ENCODE data around the gene TMEM41B. TPM values are rescaled to one million over a fixed set of nuclear protein-coding genes. Genes with fewer than 3 reads are reported as not detected.
"Not testable (repeated sequence)": the region's sequence is repeated elsewhere in the genome, so short reads cannot be mapped to it uniquely, and the experiment has no call there.

Gene TMEM41B
- total RNA-seq, 1 donor = 37.8 TPM

- DNase-seq (ENCODE audit: low read depth) = no peak
- TF ChIP-seq, protein P1, sequence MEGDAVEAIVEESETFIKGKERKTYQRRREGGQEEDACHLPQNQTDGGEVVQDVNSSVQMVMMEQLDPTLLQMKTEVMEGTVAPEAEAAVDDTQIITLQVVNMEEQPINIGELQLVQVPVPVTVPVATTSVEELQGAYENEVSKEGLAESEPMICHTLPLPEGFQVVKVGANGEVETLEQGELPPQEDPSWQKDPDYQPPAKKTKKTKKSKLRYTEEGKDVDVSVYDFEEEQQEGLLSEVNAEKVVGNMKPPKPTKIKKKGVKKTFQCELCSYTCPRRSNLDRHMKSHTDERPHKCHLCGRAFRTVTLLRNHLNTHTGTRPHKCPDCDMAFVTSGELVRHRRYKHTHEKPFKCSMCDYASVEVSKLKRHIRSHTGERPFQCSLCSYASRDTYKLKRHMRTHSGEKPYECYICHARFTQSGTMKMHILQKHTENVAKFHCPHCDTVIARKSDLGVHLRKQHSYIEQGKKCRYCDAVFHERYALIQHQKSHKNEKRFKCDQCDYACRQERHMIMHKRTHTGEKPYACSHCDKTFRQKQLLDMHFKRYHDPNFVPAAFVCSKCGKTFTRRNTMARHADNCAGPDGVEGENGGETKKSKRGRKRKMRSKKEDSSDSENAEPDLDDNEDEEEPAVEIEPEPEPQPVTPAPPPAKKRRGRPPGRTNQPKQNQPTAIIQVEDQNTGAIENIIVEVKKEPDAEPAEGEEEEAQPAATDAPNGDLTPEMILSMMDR (IDR thresholded peaks at IDR 0.05; ENCODE audit: insufficient read depth, low read length) = no peak
- H3K4me3 ChIP-seq (ENCODE audit: low read depth, low read length) = no peak overlapping the region
These were observed 29.8 kb upstream of the TMEM41B start for GRCh38 chr11:9344061-9344680.

DNA sequence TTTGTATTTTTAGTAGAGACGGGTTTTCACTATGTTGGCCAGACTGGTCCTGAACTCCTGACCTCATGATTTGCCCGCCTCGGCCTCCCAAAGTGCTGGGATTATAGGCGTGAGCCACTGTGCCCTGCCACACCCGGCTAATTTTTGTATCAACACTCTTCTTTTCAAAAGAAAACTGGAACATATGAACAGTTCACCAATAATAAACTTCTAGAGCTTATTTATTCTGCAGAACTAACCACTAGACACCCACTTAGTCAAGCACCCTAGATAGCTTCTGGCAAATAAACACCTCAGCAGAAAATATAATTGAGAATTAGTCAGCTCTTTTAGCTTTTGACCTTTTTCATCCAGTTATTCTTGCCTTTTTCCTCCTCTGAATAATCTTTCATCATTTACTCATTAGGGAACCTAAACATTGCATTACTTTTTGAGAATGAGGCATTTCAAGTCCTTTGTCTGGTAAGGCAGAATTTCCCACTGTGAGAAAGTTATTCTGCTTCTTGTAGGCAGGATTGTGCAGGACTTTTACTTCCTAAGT lies 27.3 kb upstream of the TMEM41B start:
- TF ChIP-seq, protein P1 (IDR thresholded peaks at IDR 0.05; ENCODE audit: insufficient read depth, low read length) = no peak
- H3K4me3 ChIP-seq (ENCODE audit: low read depth, low read length) = no peak overlapping the region
- DNase-seq (ENCODE audit: low read depth) = no peak

DNA sequence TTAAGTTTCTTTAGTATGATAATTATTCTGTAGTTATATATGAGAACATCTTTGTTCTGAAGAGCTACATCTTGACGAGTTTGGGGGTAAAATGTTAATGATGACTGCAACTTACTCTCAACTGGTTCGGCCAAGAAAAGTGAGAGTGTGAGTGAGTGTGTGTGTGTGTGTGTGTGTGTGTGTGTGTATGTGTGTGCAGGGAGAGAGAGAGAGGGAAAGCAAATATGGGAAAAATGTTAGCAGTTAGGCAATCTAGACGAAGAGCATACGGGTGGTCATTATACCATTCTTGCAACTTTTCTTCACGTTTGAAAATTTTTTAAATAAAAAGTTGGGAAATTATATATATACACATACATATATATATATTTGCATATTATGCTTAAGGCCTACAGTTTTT lies 18.3 kb upstream of the TMEM41B start:
- no peak for DNase-seq (ENCODE audit: low read depth)
- TF ChIP-seq, protein P1 (IDR thresholded peaks at IDR 0.05; ENCODE audit: insufficient read depth, low read length) = no peak
- H3K4me3 ChIP-seq (ENCODE audit: low read depth, low read length) = no peak overlapping the region

DNA sequence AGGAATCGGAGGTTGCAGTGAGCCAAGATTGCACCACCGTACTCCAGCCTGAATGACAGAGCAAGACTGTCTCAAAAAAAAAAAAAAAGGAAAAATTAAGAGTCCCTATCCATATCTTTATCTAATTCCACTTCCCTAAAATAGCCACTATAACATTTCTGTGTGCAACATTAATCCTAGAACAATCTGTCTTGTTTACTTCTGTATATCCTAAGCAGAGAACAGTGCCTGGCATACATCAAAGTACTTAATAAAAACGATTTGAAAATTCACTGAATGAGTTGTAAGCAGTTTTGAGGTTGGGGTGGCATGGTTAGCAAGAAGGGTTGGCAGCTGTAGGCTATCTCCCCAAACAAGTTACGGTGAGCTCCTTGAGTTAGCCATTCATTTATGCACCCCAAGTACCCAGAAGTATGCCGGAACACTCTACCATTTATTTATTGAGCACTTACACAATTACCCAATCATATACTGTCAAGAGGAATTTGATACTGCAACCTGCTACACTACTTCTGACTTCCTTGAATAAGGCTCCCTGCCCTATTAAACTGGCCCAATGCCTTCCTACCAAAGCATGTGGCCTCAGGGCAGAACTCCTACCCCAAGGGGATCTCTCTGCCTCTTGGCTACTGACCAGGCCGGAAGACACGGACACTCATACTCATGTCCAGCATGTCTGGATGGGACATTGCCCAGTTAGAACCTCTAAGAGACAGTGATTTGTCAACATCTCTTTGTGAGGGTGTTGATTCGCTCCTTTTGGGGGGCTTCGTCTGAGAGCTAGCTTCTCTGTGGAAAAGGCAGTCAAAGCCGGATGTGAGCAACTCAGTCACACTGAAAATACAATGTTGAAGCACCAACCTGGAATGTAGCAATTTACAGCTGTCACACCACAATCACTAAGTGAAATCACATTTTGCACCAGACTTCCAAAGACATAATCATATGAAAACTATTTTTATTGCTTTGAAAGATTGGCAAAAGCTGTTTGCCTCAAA lies 16.3 kb upstream of the TMEM41B start:
- peak; percentile 54 for DNase-seq (ENCODE audit: low read depth)
- TF ChIP-seq, protein P1 (IDR thresholded peaks at IDR 0.05; ENCODE audit: insufficient read depth, low read length) = no peak
- no peak overlapping the region for H3K4me3 ChIP-seq (ENCODE audit: low read depth, low read length)

DNA sequence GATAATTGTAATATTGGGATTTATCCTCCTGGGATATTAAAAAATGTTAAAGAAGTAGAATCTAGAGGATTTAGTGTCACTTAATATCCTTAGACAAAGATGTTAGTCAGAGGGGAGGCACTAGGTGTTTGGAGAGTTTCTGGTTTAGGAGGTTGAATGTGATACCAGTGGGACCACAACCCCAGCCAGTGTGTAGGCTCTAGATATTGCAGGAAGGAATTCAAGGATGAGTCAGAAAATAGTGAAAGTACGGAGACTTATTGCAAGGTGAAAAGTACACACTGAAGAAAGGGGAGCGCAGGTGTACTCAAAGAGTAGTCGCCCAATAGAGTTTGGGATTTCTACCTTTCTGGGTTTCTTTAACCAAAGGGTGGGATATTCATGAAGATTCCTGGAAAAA lies 5.7 kb upstream of the TMEM41B start:
- TF ChIP-seq, protein P1 (IDR thresholded peaks at IDR 0.05; ENCODE audit: insufficient read depth, low read length) = no peak
- H3K4me3 ChIP-seq (ENCODE audit: low read depth, low read length) = no peak overlapping the region
- no peak for DNase-seq (ENCODE audit: low read depth)

DNA sequence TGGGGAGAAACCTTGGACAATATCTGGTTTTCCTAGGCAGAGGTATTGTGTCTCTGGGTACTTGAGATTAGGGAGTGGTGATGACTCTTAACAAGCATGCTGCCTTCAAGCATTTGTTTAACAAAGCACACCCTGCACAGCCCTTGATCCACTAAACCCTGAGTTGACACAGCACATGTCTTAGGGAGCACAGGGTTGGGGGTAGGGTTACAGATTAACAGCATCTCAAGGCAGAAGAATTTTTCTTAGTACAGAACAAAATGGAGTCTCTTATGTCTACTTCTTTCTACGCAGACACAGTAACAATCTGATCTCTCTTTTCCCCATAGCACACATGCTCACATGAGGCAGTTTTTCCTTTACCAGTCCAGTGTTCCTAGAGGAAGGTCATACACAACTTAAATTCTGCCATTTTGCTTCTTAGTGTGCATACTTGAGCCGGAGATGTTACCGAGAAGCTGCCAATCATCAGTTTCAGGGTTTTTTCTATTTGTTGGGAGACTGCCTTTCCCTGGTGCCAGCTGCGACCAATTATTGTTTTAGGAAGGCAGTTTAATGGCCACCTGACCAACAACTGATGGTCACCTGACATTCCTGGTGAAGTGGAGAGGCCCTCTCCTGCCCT lies 5.1 kb upstream of the TMEM41B start:
- not testable (repeated sequence) for H3K4me3 ChIP-seq (ENCODE audit: low read depth, low read length); DNase-seq (ENCODE audit: low read depth)

GRCh38 chr11:9318442-9319376 lies 4.3 kb upstream of the TMEM41B start:
- DNase-seq (ENCODE audit: low read depth); H3K4me3 ChIP-seq (ENCODE audit: low read depth, low read length): not testable (repeated sequence)

Data from fibroblast of the aortic adventitia (primary cell).